ENCODE results near the gene SLC50A1.

Gene SLC50A1

DNA sequence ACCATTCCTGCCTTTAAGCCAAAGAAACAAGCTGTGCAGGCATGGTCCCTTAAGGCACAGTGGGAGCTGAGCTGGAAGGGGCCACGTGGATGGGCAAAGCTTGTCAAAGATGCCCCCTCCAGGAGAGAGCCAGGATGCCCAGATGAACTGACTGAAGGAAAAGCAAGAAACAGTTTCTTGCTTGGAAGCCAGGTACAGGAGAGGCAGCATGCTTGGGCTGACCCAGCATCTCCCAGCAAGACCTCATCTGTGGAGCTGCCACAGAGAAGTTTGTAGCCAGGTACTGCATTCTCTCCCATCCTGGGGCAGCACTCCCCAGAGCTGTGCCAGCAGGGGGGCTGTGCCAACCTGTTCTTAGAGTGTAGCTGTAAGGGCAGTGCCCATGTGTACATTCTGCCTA is 1.3 kb upstream of the SLC50A1 start:
- peak overlapping the region; percentile 95; the same call in 1 of the 2 replicates for H2AFZ ChIP-seq (ENCODE audit: low read depth)
- no peaks in the 10 kb centered on the region for H4K20me1 ChIP-seq (ENCODE audit: insufficient read depth)
- peaks cover 27% of the 10 kb centered on the region for H3K4me1 ChIP-seq (ENCODE audit: low read depth, poor library complexity, severe bottlenecking)
- TF ChIP-seq, protein P1, sequence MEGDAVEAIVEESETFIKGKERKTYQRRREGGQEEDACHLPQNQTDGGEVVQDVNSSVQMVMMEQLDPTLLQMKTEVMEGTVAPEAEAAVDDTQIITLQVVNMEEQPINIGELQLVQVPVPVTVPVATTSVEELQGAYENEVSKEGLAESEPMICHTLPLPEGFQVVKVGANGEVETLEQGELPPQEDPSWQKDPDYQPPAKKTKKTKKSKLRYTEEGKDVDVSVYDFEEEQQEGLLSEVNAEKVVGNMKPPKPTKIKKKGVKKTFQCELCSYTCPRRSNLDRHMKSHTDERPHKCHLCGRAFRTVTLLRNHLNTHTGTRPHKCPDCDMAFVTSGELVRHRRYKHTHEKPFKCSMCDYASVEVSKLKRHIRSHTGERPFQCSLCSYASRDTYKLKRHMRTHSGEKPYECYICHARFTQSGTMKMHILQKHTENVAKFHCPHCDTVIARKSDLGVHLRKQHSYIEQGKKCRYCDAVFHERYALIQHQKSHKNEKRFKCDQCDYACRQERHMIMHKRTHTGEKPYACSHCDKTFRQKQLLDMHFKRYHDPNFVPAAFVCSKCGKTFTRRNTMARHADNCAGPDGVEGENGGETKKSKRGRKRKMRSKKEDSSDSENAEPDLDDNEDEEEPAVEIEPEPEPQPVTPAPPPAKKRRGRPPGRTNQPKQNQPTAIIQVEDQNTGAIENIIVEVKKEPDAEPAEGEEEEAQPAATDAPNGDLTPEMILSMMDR (conservative IDR thresholded peaks at IDR 0.05; ENCODE audit: low read depth, low read length) = no peak
- H3K27ac ChIP-seq = no peak overlapping the region
- H3K4me2 ChIP-seq = peak overlapping the region; percentile 83
- peaks cover 21% of the 10 kb centered on the region; the same call in 1 of the 2 replicates for H3K79me2 ChIP-seq (ENCODE audit: insufficient read depth, low read depth)
- H3K4me3 ChIP-seq (IDR thresholded peaks at IDR 0.05; ENCODE audit: insufficient read depth, low read depth, low read length) = no peak overlapping the region
- H3K27me3 ChIP-seq (ENCODE audit: insufficient read depth, low read depth) = peaks cover 4% of the 10 kb centered on the region; the same call in 1 of the 2 replicates
- no peaks in the 10 kb centered on the region for H3K36me3 ChIP-seq (ENCODE audit: insufficient read depth)
- no peak overlapping the region for H3K9ac ChIP-seq

DNA sequence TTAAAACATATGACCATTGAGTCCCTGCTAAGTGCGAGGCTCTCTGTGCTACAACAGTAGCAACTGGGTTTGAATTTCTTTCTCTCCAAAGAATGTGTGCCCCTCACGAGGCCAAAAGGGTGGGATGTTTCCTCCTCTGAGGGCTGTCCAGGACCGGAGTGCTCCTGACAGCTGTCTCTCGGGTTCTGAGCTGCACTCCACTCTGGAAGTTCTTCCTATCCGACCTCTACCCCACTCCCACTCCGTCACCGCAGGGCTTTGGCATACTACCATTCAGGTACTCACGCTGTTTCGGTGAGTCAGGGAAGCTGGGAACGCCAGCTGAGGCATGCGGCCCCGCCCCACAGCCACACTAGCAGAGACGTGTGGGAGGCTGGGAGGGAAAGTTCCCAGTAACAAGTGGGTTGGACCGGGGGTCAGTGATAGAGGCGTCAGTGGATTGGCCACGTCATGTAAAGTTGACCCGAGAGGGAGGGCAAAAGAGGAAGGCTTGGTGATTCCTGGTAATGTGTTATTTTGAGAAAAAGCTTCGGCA is 705 bp upstream of the SLC50A1 start:
- no peaks in the 10 kb centered on the region for H3K36me3 ChIP-seq (ENCODE audit: insufficient read depth)
- H4K20me1 ChIP-seq (ENCODE audit: insufficient read depth) = no peaks in the 10 kb centered on the region
- no peaks in the 10 kb centered on the region; the same call in 1 of the 2 replicates for H3K27me3 ChIP-seq (ENCODE audit: insufficient read depth, low read depth)
- peak overlapping the region; percentile 78 for H3K9ac ChIP-seq
- TF ChIP-seq, protein P1 (conservative IDR thresholded peaks at IDR 0.05; ENCODE audit: low read depth, low read length) = no peak; the same call in 1 of the 2 replicates
- peak overlapping the region; percentile 95 for H2AFZ ChIP-seq (ENCODE audit: low read depth)
- peaks cover 32% of the 10 kb centered on the region for H3K4me1 ChIP-seq (ENCODE audit: low read depth, poor library complexity, severe bottlenecking)
- peaks cover 27% of the 10 kb centered on the region for H3K79me2 ChIP-seq (ENCODE audit: insufficient read depth, low read depth)
- H3K27ac ChIP-seq = peak overlapping the region; percentile 68
- peak overlapping the region; percentile 83 for H3K4me2 ChIP-seq
- H3K4me3 ChIP-seq (IDR thresholded peaks at IDR 0.05; ENCODE audit: insufficient read depth, low read depth, low read length) = peak overlapping the region; percentile 100

DNA sequence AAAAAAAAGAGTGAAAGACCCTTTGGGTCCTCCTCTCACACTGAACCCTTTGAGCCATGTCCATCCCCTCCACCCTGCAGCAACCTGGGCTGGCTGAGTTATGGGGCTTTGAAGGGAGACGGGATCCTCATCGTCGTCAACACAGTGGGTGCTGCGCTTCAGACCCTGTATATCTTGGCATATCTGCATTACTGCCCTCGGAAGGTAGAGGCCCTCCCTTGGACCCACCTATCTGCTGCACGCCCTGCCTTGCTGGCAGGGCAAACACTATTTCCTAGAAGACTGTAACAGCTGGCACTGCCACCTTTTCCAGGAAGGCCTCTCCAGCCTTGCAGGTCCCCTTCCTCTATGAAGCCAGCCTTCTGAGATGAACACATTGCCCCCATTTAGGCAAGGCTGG is 1.1 kb downstream of the SLC50A1 start:
- Histone ChIP-seq H3K4me1 (ENCODE audit: low read depth, poor library complexity, severe bottlenecking) (peaks cover 39% of the 10 kb centered on the region), H3K27me3 (ENCODE audit: insufficient read depth, low read depth) (peaks cover 9% of the 10 kb centered on the region), H3K4me2 (peak overlapping the region; percentile 83), H4K20me1 (ENCODE audit: insufficient read depth) (no peaks in the 10 kb centered on the region), H3K9ac (peak overlapping the region; percentile 78; the same call in 1 of the 2 replicates), H2AFZ (ENCODE audit: low read depth) (peak overlapping the region; percentile 95; the same call in 1 of the 2 replicates), H3K27ac (peak overlapping the region; percentile 68; the same call in 1 of the 2 replicates), H3K36me3 (ENCODE audit: insufficient read depth) (no peaks in the 10 kb centered on the region), H3K79me2 (ENCODE audit: insufficient read depth, low read depth) (peaks cover 30% of the 10 kb centered on the region), H3K4me3 (IDR thresholded peaks at IDR 0.05; ENCODE audit: insufficient read depth, low read depth, low read length) (peak overlapping the region; percentile 82)
- TF ChIP-seq, protein P1 (conservative IDR thresholded peaks at IDR 0.05; ENCODE audit: low read depth, low read length) = no peak

DNA sequence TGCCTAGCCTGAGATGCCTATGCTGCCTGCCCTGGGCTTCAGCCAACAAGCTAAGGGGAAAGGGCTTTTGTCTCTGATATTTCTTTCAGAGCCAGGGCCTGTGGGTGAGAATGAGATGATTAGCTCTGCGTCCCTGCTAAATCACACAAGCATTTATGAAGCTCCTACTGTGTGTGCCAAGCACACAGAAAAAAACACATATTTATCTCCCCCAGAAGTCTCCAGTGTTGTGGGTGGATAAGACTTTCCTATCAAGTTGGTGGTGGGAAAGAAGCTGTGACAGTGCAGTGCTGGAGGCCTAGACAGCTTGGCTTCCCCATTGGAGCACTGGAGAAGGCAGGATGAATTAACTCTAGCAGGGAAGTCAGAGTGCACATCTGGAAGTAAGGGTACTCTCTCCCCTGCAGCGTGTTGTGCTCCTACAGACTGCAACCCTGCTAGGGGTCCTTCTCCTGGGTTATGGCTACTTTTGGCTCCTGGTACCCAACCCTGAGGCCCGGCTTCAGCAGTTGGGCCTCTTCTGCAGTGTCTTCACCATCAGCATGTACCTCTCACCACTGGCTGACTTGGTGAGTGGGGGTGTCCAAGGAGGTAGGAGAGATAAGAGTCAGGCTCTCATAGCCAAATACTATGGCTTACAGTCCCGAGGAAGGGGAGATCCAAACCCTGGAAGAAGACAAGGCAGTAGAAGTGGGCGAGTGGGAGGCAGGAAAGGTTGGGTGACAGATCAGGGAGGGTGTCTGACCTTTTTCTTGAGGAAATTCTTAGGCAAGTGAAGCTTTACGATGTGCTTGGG is 1.7 kb downstream of the SLC50A1 start:
- Histone ChIP-seq H3K27ac (no peak overlapping the region; the same call in 1 of the 2 replicates), H3K9ac (no peak overlapping the region), H2AFZ (ENCODE audit: low read depth) (no peak overlapping the region), H4K20me1 (ENCODE audit: insufficient read depth) (no peaks in the 10 kb centered on the region), H3K36me3 (ENCODE audit: insufficient read depth) (no peaks in the 10 kb centered on the region), H3K27me3 (ENCODE audit: insufficient read depth, low read depth) (peaks cover 15% of the 10 kb centered on the region), H3K4me3 (IDR thresholded peaks at IDR 0.05; ENCODE audit: insufficient read depth, low read depth, low read length) (no peak overlapping the region), H3K4me2 (peak overlapping the region; percentile 83), H3K4me1 (ENCODE audit: low read depth, poor library complexity, severe bottlenecking) (peaks cover 39% of the 10 kb centered on the region), H3K79me2 (ENCODE audit: insufficient read depth, low read depth) (peaks cover 30% of the 10 kb centered on the region)
- TF ChIP-seq, protein P1 (conservative IDR thresholded peaks at IDR 0.05; ENCODE audit: low read depth, low read length) = no peak
